C4-2B (cell line): ENCODE results near the gene PANK3.

Source experiments
- H3K27ac ChIP-seq: fragments of 450-650 bp; 2 replicates; pipeline ENCODE4 v1.5.1; 2017
- CTCF ChIP-seq: fragments of 450-650 bp; conservative IDR thresholded peaks from 2 replicates; pipeline ENCODE4 v1.5.1; 2017; ENCODE audit warnings: mild to moderate bottlenecking
- ZFX ChIP-seq: fragments of 450-650 bp; IDR thresholded peaks from 2 replicates; pipeline ENCODE4 v1.6.1; 2017

The PANK3 gene

GRCh38 chr5:168563959-168564358, 15.2 kb downstream of the PANK3 start:
- TF ChIP-seq CTCF (no peak), ZFX (no peak)
- H3K27ac ChIP-seq: no peak overlapping the region

GRCh38 chr5:168562279-168562678, 16.9 kb downstream of the PANK3 start:
- H3K27ac ChIP-seq: no peak overlapping the region
- TF ChIP-seq ZFX (no peak), CTCF (no peak)

- no peak for TF ChIP-seq CTCF
- TF ChIP-seq ZFX: no peak
- H3K27ac ChIP-seq: no peak overlapping the region
Measured at GRCh38 chr5:168557389-168557788, 21.8 kb downstream of the PANK3 start.

- TF ChIP-seq ZFX: no peak
- no peak for TF ChIP-seq CTCF
Measured at GRCh38 chr5:168553377-168554130, 25.6 kb downstream of the PANK3 start.

GRCh38 chr5:168552146-168552545, 27.0 kb downstream of the PANK3 start:
- no peak overlapping the region for H3K27ac ChIP-seq
- TF ChIP-seq ZFX (no peak), CTCF (no peak)

More at GRCh38 chr5:168553377-168554130, 25.6 kb downstream of the PANK3 start:
- H3K27ac ChIP-seq: no peak overlapping the region

- H3K27ac ChIP-seq: no peak overlapping the region
- no peak for TF ChIP-seq CTCF
- no peak for TF ChIP-seq ZFX
Measured at GRCh38 chr5:168550656-168551055, 28.5 kb downstream of the PANK3 start.

GRCh38 chr5:168549554-168549953, 29.6 kb downstream of the PANK3 start:
- TF ChIP-seq ZFX: no peak
- TF ChIP-seq CTCF: no peak
- H3K27ac ChIP-seq: no peak overlapping the region
